Measurements from ENCODE around the gene CISD3.

GRCh38 chr17:38690386-38690785, 39.8 kb upstream of the CISD3 start:
- TF ChIP-seq, protein P1, sequence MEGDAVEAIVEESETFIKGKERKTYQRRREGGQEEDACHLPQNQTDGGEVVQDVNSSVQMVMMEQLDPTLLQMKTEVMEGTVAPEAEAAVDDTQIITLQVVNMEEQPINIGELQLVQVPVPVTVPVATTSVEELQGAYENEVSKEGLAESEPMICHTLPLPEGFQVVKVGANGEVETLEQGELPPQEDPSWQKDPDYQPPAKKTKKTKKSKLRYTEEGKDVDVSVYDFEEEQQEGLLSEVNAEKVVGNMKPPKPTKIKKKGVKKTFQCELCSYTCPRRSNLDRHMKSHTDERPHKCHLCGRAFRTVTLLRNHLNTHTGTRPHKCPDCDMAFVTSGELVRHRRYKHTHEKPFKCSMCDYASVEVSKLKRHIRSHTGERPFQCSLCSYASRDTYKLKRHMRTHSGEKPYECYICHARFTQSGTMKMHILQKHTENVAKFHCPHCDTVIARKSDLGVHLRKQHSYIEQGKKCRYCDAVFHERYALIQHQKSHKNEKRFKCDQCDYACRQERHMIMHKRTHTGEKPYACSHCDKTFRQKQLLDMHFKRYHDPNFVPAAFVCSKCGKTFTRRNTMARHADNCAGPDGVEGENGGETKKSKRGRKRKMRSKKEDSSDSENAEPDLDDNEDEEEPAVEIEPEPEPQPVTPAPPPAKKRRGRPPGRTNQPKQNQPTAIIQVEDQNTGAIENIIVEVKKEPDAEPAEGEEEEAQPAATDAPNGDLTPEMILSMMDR (IDR thresholded peaks at IDR 0.05), result no peak
- TF ChIP-seq POLR2AphosphoS5 (IDR thresholded peaks at IDR 0.05), result no peak
